22Rv1 (cell line): ENCODE data around the gene ZC3H12A.

Source experiments
- CTCF ChIP-seq: fragments of 450-650 bp; IDR thresholded peaks from 2 replicates; pipeline ENCODE4 v1.5.1; 2017; ENCODE audit warnings: mild to moderate bottlenecking
- ZFX ChIP-seq: fragments of 450-650 bp; IDR thresholded peaks from 2 replicates; pipeline ENCODE4 v1.6.1; 2017; ENCODE audit warnings: antibody characterized with exemption, borderline replicate concordance

GRCh38 chr1:37517569-37517968 lies 43.2 kb downstream of the ZC3H12A start:
- TF ChIP-seq ZFX (no peak), CTCF (no peak)
